GM19193 (cell line): ENCODE data around the gene DIDO1.
A peak's percentile ranks its signal among the peaks of the same experiment; 100 is the strongest.

Experiments used
- POLR2A ChIP-seq: IDR thresholded peaks from 4 replicates; pipeline ENCODE4 v1.6.1; 2011; ENCODE audit not compliant: insufficient read depth, insufficient read length; ENCODE audit errors: extremely low read depth

The DIDO1 gene

DNA sequence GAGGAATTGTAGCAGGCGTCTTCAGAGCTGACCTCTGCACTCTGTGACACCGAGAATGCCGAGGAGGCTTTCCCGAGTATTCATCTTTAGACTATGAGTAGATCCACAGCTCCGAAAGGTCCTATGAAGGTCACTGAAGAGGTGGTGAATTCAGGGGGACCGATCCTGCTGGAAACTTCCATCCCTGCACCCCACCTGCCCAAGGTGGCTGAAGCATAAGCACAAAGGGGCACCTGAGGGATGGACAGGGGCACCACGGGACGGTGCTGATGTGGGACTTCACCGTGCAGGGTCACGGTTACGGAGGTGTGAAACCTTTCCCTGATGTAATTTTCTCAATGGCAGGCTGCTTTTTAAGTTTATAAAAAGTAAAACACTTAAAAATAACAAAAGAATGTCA is 24.4 kb downstream of the DIDO1 start:
- no peak for TF ChIP-seq POLR2A

DNA sequence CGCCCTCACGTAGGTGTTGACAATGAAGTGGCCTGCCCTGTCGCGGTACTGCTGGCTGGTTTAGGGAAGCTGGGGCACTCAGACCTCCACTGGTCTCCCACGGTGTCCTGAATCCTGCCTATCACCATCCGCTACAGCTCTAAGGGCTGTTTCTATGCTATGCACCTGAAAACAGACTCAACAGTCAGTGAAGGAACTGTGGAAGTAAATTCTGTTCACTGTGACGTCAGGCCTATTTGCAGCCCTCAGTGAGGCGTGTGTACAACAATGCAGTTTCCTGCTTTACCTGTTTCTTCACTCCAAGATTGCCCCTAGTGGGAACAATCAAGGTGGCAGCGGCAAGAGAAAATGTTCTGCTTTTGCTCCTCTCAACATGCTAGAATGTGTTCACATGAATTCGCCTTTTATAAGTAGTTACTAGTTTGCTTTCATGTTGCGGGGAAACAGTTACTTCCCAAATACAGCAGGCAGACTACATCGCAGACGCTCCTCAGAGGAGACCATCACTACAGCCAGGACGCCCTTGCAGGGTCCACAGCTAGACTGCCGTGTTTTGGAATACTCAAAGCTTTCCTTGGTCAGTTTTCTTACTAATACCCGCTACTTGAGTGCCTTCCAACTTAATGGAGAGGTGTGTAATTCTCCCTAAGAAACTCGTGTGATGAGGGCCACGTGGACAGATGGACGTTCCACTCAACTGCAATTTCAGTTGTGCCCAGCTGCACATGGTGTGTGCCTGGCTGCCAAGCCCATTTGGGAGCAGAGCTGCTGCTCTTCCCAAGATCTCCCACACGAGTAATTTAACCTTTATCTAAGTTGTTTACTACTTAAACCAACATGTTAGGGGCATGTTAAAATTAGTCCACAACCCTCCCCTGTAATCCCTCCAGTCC is 25.4 kb downstream of the DIDO1 start:
- no peak for TF ChIP-seq POLR2A

GRCh38 chr20:62900052-62900691 is 26.1 kb downstream of the DIDO1 start:
- TF ChIP-seq POLR2A, result peak; percentile 13

GRCh38 chr20:62899633-62900051 is 26.7 kb downstream of the DIDO1 start:
- no peak for TF ChIP-seq POLR2A

DNA sequence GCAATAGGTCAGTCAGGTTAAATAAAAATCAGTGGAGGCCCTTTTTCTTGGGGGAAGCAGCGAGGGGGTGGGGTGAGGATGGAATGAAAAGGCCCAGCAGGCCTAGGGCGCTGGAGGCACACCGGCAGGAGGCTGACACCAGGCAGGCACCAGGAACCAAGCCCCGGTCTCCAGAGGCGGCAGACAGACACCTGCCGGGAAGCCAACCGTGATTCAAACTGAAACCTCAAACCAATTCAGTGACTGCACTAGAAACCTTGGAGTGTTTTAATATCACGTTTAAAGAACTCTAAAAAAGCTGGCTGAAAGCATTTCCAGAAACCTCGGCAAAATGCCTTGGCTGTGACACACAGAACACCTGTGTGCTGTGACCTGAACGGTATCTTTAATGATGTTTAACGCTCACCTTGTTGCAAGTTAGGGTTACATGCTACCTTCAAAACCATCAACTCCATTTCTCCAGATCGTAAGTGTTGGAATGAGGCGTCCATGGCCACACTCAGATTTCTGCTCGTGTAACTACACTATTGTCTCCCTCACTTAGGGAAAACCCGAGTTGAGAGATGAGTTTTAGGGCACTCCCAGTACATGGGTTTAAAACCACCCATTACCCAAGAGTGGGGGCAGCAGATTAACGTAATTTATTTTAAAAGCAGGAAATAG is 27.2 kb downstream of the DIDO1 start:
- TF ChIP-seq POLR2A, result no peak

- no peak for TF ChIP-seq POLR2A
These were observed 28.0 kb downstream of the DIDO1 start for GRCh38 chr20:62898093-62898964.

GRCh38 chr20:62897666-62898065 is 28.6 kb downstream of the DIDO1 start:
- TF ChIP-seq POLR2A, result no peak

- no peak for TF ChIP-seq POLR2A
These were observed 29.8 kb downstream of the DIDO1 start for GRCh38 chr20:62896526-62896925.

- TF ChIP-seq POLR2A, result no peak
These were observed 30.8 kb downstream of the DIDO1 start for GRCh38 chr20:62895539-62895938.

GRCh38 chr20:62894261-62894660 is 32.0 kb downstream of the DIDO1 start:
- no peak for TF ChIP-seq POLR2A

DNA sequence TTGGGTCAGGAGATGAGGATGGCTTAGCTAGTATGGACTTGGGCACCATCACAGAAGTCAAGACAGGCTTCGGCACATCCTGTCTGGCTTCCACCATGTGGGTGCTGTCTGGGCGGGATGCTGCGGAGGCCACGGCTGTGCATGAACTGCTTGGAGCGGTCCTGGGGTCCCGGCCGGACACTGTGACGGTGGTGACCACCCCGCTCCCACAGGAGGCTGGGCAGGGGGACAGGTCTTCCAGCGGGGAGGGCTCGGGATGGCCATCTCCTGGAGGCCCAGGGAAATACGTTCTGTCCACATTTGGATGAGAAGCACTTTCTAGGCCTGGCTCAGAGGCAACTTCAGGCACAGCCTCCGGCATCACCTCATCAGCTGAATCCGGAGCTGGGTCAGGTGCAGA is 32.6 kb downstream of the DIDO1 start:
- no peak for TF ChIP-seq POLR2A

GRCh38 chr20:62892348-62893304 is 33.7 kb downstream of the DIDO1 start:
- no peak for TF ChIP-seq POLR2A

DNA sequence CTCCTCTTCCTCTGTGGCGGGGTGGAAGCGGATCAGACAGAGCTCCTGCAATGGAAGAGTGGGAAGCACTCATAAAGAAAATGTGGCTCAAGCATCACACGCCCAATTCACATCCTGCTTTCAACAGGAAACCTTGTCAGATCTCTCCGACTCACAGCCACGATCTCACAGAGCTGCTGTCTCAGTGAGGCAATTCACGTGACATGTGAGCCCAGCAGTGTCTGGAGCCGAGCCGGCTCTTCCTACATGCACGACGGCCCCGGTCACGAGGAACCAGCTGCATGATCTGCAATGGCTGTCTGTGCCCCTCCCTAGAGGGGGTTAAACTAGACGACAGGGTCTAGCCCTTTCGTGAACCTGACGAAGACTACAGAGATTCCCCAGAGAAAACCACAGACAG is 35.2 kb downstream of the DIDO1 start:
- no peak for TF ChIP-seq POLR2A
